NB4 (cell line): ENCODE data around the gene CCDC74A.

Experiments used
- CTCF ChIP-seq: IDR thresholded peaks from one replicate; pipeline ENCODE4 v1.5.1; 2012; ENCODE audit warnings: low read depth, low read length
- MYC ChIP-seq: IDR thresholded peaks from 2 replicates; pipeline ENCODE4 v1.6.1; 2011; ENCODE audit warnings: low read depth, low read length
- POLR2A ChIP-seq: IDR thresholded peaks from 2 replicates; pipeline ENCODE4 v1.6.1; 2011; ENCODE audit warnings: mild to moderate bottlenecking; ENCODE audit not compliant: insufficient read length; ENCODE audit errors: extremely low read depth

- TF ChIP-seq CTCF: no peak
- no peak for TF ChIP-seq POLR2A
- no peak for TF ChIP-seq MYC
Measured at GRCh38 chr2:131516011-131516410, 11.7 kb upstream of the CCDC74A start.
